ENCODE data around the gene DHRS7C.

Gene DHRS7C

DNA sequence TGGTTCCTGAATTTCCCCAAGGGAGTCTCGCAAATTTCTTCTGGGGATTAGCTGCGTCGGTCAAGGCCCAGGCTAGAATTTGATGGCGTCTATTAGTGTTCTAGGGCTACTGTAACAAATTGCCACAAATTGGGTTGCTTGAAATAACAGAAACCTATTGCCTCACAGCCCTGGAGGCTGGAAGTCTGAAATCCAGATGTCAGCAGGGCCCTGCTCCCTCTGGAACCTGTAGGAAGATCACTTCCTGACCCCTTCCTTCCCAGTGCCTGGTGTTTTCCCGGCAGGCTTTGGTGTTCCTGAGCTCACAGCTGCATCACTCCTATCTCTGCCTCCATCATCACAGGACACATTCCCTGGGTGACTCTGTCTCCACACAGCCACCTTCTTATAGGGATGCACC lies 24.4 kb downstream of the DHRS7C start:
- no peak for DNase-seq (ENCODE audit: low read depth in 2 of 2)

DNA sequence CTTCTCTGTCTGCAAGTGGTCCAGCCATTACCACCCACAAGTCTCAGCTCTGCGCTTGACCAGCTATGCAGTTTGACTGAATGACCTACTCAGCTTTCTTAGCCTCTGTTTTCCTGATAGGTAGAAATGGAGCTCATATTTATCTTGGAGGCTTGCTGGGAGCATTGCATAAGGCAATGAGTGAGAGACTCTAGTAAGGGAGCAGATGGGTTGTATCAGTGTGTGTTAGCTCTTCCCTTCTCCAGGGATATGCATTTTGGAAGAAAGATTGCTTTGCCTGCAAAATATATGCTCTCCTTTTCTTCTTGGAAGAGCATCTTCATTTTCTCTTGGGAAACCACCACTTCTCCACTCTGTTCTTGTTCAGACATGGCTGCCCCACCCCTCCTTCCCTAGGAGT lies 26.1 kb downstream of the DHRS7C start:
- DNase-seq (ENCODE audit: low read depth in 2 of 2) = no peak

DNA sequence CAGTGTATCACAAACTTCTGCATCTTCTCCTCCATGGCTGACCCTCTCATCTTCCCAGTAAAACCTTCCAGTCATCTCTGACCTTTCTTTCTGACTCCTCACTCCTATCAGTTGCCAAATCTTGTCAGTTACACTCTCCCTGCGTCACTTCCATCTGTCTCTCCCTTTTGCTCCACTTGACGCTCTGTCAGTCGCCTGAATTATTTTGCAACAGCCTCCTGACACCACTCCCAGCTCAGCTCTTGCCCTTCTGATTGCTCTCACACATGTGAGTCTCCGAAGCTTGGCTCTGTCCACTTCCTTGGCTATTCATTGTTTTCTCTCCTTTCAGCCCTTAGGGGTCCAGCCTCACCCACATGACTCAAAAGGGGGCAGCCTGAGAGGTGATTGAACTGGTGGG lies 27.7 kb downstream of the DHRS7C start:
- DNase-seq (ENCODE audit: low read depth in 2 of 2) = no peak

DNA sequence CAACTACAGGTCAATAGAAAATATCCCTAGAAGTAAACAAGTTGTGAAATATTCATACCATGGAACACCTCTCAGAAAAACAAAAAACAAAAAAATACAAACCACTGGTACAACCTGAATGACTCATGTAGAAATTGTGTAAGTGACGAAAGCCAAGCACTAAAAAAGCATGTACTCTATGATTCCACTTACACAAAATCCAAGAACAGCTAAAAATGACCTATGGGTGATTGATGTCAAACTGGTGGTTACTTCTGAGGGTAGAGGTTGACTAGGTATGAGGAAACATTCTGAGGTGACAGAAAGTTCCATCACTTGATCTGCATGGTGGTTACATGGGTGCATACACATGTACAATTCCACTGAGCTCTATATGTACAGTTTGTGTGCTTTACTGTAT lies 31.1 kb downstream of the DHRS7C start:
- DNase-seq (ENCODE audit: low read depth in 2 of 2) = no peak

DNA sequence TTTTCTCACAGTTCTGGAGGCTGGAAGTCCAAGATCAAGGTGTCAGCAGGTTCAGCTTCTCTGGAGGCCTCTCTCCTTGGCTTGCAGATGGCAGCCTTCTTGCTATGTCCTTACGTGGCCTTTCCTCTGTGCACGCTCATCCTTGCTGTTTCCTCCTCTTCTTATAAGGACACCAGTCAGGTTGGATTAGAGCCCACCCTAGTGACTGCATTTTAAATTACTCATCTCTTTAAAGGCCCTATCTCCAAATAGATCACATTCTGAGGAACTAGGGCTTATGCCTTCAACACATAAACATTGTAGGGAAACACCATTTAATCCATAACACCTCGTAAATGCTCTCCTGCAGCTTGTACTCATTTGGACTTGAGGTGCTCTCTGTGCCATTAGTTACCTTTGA lies 36.3 kb downstream of the DHRS7C start:
- no peak for DNase-seq (ENCODE audit: low read depth in 2 of 2)

DNA sequence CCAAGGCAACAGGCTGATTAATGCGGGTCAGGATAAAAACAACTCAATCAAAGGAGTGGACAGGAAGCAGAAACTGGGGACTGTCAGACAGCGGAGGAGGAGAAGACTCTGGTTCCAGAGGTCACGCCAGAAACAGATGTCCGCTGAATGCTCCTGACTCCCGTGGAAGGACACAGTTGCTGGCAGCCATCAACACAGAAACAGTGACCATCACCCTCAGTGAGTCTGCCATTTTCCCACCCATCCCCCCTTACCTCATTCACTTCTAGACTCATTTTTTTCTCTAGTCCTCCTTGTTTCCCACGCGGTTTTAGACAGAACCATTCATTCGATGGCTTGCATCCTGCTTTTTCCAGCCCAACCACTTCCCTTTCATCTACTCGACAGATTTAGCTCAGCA lies 40.9 kb downstream of the DHRS7C start:
- no peak for DNase-seq (ENCODE audit: low read depth in 2 of 2)

DNA sequence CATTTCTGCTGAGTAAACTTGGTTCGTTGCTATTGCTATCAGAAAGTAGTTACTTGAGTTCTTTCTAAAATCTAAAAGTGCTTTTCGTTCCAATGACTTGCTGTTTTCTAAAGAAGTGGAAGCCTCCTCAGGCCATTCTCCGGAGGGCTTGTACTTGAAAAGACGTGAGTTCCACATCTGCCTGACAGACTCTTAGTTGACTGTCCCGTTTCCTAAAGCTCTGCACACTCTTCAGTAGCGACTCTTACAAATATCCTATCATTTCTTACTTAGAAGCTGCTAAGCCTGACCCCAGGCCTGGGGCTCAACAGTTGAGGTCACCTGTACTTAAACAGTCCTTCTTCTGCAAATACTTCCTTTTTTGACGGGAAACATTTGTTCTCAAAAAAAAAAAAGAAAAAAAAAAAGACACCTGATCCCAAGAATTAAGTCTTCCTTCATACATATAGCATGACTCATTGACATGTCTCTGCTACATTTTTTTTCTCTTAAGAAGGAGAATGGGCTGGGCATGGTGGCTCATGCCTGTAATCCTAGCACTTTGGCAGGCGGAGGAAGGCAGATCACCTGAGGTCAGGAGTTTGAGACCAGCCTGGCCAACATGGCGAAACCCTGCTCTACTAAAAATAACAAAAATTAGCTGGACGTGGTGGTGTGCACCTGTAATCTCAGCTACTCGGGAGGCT lies 61.5 kb downstream of the DHRS7C start:
- DNase-seq (ENCODE audit: low read depth in 2 of 2) = no peak

DNA sequence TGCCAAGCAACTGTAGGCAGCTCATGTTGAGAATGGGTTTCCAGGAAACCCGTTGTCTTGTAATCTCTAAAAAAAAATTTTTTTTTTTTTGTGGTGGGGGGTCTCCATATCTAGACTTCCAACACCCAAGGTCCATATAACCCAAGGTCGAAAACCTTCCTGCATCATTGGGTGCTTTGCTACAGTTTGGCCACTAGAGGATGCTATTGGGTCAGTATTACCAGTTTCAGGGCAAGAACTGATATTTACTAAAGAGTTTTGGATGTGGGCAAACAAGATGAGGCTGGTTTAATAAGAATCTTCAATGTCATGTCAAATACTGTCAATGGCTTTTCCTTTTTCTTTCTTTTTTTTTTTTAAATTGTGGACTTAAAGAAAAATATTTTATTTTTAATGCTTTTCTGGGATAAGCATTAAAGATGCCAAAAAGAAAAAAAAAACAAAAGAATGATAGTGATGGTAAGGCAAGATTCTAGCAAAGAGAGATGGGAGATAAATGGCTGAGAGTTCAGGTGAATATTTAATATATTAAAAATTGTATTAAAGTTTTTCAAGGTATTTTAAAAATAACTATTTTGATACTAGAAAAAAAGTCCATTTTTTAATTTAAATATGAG lies 62.2 kb downstream of the DHRS7C start:
- DNase-seq (ENCODE audit: low read depth in 2 of 2) = no peak

DNA sequence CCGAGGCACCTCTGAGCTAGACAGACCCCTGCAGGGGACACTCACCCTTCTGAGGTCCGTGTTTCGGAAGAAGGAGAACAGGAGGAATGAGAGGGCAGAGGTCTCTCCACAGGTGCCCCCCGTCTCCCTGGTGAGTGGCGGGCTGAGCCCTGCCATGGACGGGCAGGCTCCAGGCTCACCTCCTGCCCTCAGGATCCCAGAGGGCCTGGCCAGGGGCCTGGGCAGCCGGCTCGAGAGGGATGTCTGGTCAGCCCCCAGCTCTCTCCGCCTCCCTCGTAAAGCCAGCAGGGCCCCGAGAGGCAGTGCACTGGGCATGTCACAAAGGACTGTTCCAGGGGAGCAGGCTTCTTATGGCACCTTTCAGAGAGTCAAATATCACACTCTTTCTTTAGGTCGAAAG lies 62.8 kb downstream of the DHRS7C start:
- no peak for DNase-seq (ENCODE audit: low read depth in 2 of 2)

DNA sequence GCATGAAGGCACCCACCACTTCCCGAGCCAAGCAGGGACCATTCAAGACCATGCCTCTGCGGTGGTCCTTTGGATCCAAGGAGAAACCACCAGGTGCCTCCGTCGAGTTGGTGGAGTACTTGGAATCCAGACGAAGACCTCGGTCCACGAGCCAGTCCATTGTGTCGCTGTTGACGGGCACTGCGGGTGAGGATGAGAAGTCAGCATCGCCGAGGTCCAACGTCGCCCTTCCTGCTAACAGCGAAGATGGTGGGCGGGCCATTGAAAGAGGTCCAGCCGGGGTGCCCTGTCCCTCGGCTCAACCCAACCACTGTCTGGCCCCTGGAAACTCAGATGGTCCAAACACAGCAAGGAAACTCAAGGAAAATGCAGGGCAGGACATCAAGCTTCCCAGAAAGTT lies 63.4 kb downstream of the DHRS7C start:
- DNase-seq (ENCODE audit: low read depth in 2 of 2) = no peak

DNA sequence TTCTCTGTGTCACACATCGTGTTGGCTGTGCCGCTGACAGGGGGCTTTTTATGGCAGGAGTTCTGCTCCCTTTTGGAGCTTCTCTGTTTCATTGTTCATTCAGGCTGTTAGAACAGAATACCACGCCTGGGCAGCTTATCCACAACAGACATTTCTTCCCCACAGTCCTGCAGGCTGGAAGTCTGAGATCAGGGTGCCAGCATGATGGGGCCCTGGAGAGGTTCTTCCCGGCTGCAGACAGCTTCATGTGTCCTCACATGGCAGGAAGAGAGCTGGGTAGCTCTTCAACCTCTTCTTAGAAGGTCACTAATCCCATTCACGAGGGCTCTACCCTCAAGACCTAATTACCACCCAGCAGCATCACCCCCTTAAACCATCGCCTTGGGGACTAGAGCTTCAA lies 65.1 kb downstream of the DHRS7C start:
- no peak for DNase-seq (ENCODE audit: low read depth in 2 of 2)

DNA sequence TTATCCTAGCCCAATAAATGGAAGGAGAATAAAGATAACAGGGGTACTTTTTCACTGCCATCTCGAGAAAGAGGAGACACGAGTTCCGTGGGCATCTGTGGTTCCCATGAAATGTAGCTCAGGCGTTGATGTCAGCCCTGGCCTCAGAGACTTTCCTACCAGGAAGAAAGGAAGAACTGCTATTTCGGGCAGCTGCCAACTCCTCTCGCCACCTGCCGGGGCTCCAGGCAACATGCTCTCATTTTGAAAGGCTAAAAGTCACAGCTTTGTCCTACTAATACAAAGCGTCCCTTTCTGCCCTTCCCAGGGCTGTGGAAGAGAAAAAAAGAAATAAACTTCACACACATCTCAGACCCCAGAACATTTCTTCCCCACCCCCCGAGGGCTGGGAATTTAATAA lies 65.8 kb downstream of the DHRS7C start:
- DNase-seq (ENCODE audit: low read depth in 2 of 2) = no peak
